Prostate gland (tissue), 2 donors: Measurements from ENCODE around the gene PAK5. TPM values are rescaled to one million over a fixed set of nuclear protein-coding genes. Genes with fewer than 3 reads are reported as not detected.

Source experiments
- DNase-seq: peaks from one replicate; pipeline ENCODE4 v3.0.0-alpha.2; 2019; ENCODE audit warnings: low spot score
- H3K27ac ChIP-seq, 2 donors: fragments of 200-600 bp; sonication (generic); 2 replicates each; pipeline ENCODE4 v1.5.1; 2017 to 2019
- H3K27me3 ChIP-seq: fragments of 200-600 bp; sonication (generic); replicated peaks from 2 replicates; pipeline ENCODE4 v1.5.1; 2019; ENCODE audit not compliant: insufficient read depth
- H3K36me3 ChIP-seq, 2 donors: fragments of 200-600 bp; sonication (generic); 1 replicate in 1 of 2; 2 replicates in 1 of 2; pipeline versions ENCODE4 v1.5.1 to v1.8.1; 2017 to 2019
- H3K4me1 ChIP-seq: fragments of 200-600 bp; sonication (generic); replicated peaks from 2 replicates; pipeline ENCODE4 v1.5.1; 2019
- H3K4me3 ChIP-seq, 2 donors: fragments of 200-600 bp; sonication (generic); 2 replicates each; pipeline ENCODE4 v1.5.1; 2017 to 2019
- H3K9me3 ChIP-seq: fragments of 200-600 bp; sonication (generic); 2 replicates; pipeline ENCODE4 v1.5.1; 2017
- CTCF ChIP-seq, 4 experiments: fragments of 200-600 bp in 2 of 4; fragments of 450-650 bp in 2 of 4; sonication (generic) in 2 of 4; IDR thresholded peaks; 1 replicate in 3 of 4; 2 replicates in 1 of 4; pipeline ENCODE4 v1.5.1; 2016 to 2019; ENCODE audit warnings: antibody characterized with exemption in 4 of 4, mild to moderate bottlenecking in 2 of 4, moderate library complexity in 2 of 4
- POLR2A ChIP-seq: fragments of 450-650 bp; IDR thresholded peaks from one replicate; pipeline ENCODE4 v1.6.1; 2016; ENCODE audit warnings: antibody characterized with exemption, mild to moderate bottlenecking
- POLR2AphosphoS5 ChIP-seq: sonication (generic); formaldehyde crosslinking; IDR thresholded peaks from one replicate; pipeline ENCODE4 v1.6.1; 2017; ENCODE audit warnings: antibody characterized with exemption
- WGBS: methylation state at CpG from one replicate; pipeline ENCODE4 v1.1.5; 2018; 5-methylcytosine and 5-hydroxymethylcytosine counted together
- intact Hi-C: fragments of 100-400 bp; cut with DNase I; formaldehyde crosslinking; loops from one replicate; pipeline ENCODE4 v1.14.2; 2022
- total RNA-seq, 2 donors: library from RNA; depleted of rRNA; stranded (reverse); fragments of >200 nt; gene quantifications; one replicate each; pipeline ENCODE4 v1.1.0, GENCODE V29; 2016

PAK5 gene
- total RNA-seq, 2 donors from 2014 or later, result 1.4 to 1.9 TPM

- WGBS, result 74% methylated on average over 8 of the region's 8 CpGs
- Histone ChIP-seq H3K4me3 (no peak overlapping the region), H3K9me3 (no peaks in the 10 kb centered on the region), H3K4me1 (no peaks in the 10 kb centered on the region), H3K36me3 (no peaks in the 10 kb centered on the region), H3K27me3 (no peaks in the 10 kb centered on the region), H3K27ac (no peak overlapping the region)
- intact Hi-C loops, result loop anchor here (5.0 kb wide), 2 partner anchors 296 to 811 kb away; no protein-coding TSS in a partner anchor
- TF ChIP-seq POLR2A (no peak), POLR2AphosphoS5 (no peak), CTCF (IDR thresholded peaks at IDR 0.05) (no peak)
- no peak for DNase-seq
Observed at GRCh38 chr20:9615766-9616454, 223.0 kb downstream of the PAK5 start.

GRCh38 chr20:9615118-9615517 lies 223.8 kb downstream of the PAK5 start:
- Histone ChIP-seq H3K27me3 (no peaks in the 10 kb centered on the region), H3K4me1 (no peaks in the 10 kb centered on the region), H3K36me3 (no peaks in the 10 kb centered on the region), H3K4me3 (no peak overlapping the region), H3K27ac (no peak overlapping the region), H3K9me3 (no peaks in the 10 kb centered on the region)
- WGBS, result 66% methylated on average over 4 of the region's 4 CpGs
- TF ChIP-seq CTCF (IDR thresholded peaks at IDR 0.05) (no peak), POLR2A (no peak), POLR2AphosphoS5 (no peak)
- intact Hi-C loops, result loop anchor here (5.0 kb wide), 2 partner anchors 297 to 812 kb away; no protein-coding TSS in a partner anchor
- no peak for DNase-seq

- no peak for DNase-seq
- Histone ChIP-seq H3K4me3 (no peak overlapping the region), H3K36me3 (no peaks in the 10 kb centered on the region), H3K9me3 (no peaks in the 10 kb centered on the region), H3K4me1 (no peaks in the 10 kb centered on the region), H3K27ac (no peak overlapping the region), H3K27me3 (no peaks in the 10 kb centered on the region)
- intact Hi-C loops, result no loop called here
- TF ChIP-seq CTCF (IDR thresholded peaks at IDR 0.05) (no peak), POLR2A (no peak), POLR2AphosphoS5 (no peak)
- WGBS, result 91% methylated on average over 4 of the region's 4 CpGs
Observed at GRCh38 chr20:9613871-9614270, 225.0 kb downstream of the PAK5 start.

- WGBS, result 93% methylated on average over 9 of the region's 9 CpGs
- intact Hi-C loops, result loop anchor here (2.0 kb wide), 1 partner anchor 203 kb away; no protein-coding TSS in a partner anchor
Observed at GRCh38 chr20:9611921-9612320, 227.0 kb downstream of the PAK5 start.

More at GRCh38 chr20:9611921-9612320, 227.0 kb downstream of the PAK5 start:
- Histone ChIP-seq H3K4me3 (no peak overlapping the region), H3K27me3 (no peaks in the 10 kb centered on the region), H3K27ac (no peak overlapping the region), H3K4me1 (no peaks in the 10 kb centered on the region), H3K36me3 (no peaks in the 10 kb centered on the region), H3K9me3 (no peaks in the 10 kb centered on the region)
- DNase-seq, result no peak
- TF ChIP-seq POLR2AphosphoS5, result no peak
- no peak for TF ChIP-seq CTCF (IDR thresholded peaks at IDR 0.05)
- no peak for TF ChIP-seq POLR2A
